HepG2 (cell line): ENCODE data around the gene SYP.
A peak's percentile ranks its signal among the peaks of the same experiment; 100 is the strongest.
"Not testable (repeated sequence)": the region's sequence is repeated elsewhere in the genome, so short reads cannot be mapped to it uniquely, and the experiment has no call there.

Experiments used
- CHD2 ChIP-seq: IDR thresholded peaks from 2 replicates; pipeline ENCODE4 v1.6.1; 2011; ENCODE audit warnings: low read depth, low read length, improper control_type of control experiment
- GABPA ChIP-seq, 2 experiments: IDR thresholded peaks; 2 replicates each; pipeline ENCODE4 v1.6.1; 2011 to 2016; ENCODE audit warnings: low read depth in 2 of 2, low read length in 1 of 2, missing biosample characterization in 1 of 2, missing genetic modification characterization in 1 of 2
- HDAC2 ChIP-seq: sonication (generic); formaldehyde crosslinking; IDR thresholded peaks from 2 replicates; pipeline ENCODE4 v1.4.0; 2020; ENCODE audit warnings: missing genetic modification reagents
- MYNN ChIP-seq: sonication (generic); formaldehyde crosslinking; IDR thresholded peaks from 2 replicates; pipeline ENCODE4 v1.4.0; 2020; ENCODE audit warnings: mild to moderate bottlenecking, low read depth, missing genetic modification reagents
- POLR2AphosphoS5 ChIP-seq: IDR thresholded peaks from 2 replicates; pipeline ENCODE4 v1.6.1; 2012; ENCODE audit warnings: low read depth, low read length
- TCF7L2 ChIP-seq: IDR thresholded peaks from 2 replicates; pipeline ENCODE4 v1.6.1; 2011; ENCODE audit warnings: mild to moderate bottlenecking, low read depth, low read length, moderate library complexity
- YY1 ChIP-seq: IDR thresholded peaks from 2 replicates; pipeline ENCODE4 v1.6.1; 2011; ENCODE audit warnings: low read length, low read depth, moderate library complexity, mild to moderate bottlenecking; ENCODE audit not compliant: insufficient read depth, insufficient replicate concordance
- ZBTB3 ChIP-seq: sonication (generic); formaldehyde crosslinking; IDR thresholded peaks from 2 replicates; pipeline ENCODE4 v1.4.0; 2020; ENCODE audit warnings: low read depth, mild to moderate bottlenecking, moderate library complexity, missing genetic modification reagents, borderline replicate concordance
- ZNF274 ChIP-seq: sonication (generic); formaldehyde crosslinking; IDR thresholded peaks from 2 replicates; pipeline ENCODE4 v1.5.1; 2020; ENCODE audit warnings: mild to moderate bottlenecking, missing genetic modification reagents
- ZSCAN29 ChIP-seq: sonication (generic); formaldehyde crosslinking; conservative IDR thresholded peaks from 2 replicates; pipeline ENCODE4 v1.4.0; 2020; ENCODE audit warnings: mild to moderate bottlenecking, missing genetic modification reagents
- TF ChIP-seq, protein P1 (sequence below): sonication (generic); formaldehyde crosslinking; IDR thresholded peaks from 2 replicates; pipeline ENCODE4 v1.5.0; 2020; ENCODE audit warnings: mild to moderate bottlenecking, missing genetic modification reagents, moderate library complexity

DNA sequence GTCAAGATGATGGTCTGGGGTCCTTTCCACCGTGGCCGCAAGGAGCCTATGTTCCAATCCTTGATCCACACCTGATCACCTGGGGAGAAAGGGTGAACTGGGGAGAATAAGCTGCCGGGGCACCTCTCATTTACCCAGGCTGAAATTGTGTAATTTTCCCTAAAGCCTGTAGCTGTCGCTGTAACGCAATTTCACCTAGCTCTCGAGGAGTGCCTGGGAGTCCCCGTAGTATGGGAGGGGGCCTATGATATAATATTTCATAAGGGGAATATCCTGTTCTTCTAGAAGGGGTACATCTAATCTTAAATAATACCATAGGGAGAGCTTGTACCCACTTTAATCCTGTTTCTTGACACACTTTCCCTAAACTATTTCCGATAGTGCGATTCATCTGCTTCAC is 57.7 kb downstream of the SYP start:
- TF ChIP-seq TCF7L2; YY1; ZSCAN29 (CRISPR knock-in tag); ZBTB3; GABPA (IDR thresholded peaks at IDR 0.05; ENCODE audit: low read depth, low read length); GABPA (CRISPR knock-in tag; IDR thresholded peaks at IDR 0.05; ENCODE audit: low read depth); MYNN (CRISPR knock-in tag); HDAC2 (CRISPR knock-in tag); POLR2AphosphoS5; CHD2; ZNF274 (CRISPR knock-in tag): not testable (repeated sequence)
- TF ChIP-seq, protein P1, sequence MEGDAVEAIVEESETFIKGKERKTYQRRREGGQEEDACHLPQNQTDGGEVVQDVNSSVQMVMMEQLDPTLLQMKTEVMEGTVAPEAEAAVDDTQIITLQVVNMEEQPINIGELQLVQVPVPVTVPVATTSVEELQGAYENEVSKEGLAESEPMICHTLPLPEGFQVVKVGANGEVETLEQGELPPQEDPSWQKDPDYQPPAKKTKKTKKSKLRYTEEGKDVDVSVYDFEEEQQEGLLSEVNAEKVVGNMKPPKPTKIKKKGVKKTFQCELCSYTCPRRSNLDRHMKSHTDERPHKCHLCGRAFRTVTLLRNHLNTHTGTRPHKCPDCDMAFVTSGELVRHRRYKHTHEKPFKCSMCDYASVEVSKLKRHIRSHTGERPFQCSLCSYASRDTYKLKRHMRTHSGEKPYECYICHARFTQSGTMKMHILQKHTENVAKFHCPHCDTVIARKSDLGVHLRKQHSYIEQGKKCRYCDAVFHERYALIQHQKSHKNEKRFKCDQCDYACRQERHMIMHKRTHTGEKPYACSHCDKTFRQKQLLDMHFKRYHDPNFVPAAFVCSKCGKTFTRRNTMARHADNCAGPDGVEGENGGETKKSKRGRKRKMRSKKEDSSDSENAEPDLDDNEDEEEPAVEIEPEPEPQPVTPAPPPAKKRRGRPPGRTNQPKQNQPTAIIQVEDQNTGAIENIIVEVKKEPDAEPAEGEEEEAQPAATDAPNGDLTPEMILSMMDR (CRISPR knock-in tag): 0 out of 2 replicates have a peak, but pooled peaks have one; percentile 9
